ENCODE results near the gene FASTK.

FASTK gene

GRCh38 chr7:151063212-151063561 lies 17.4 kb downstream of the FASTK start:
- FAIRE-seq = no peak

- no peak for FAIRE-seq
Observed at GRCh38 chr7:151062399-151063211, 18.0 kb downstream of the FASTK start.

- no peak for FAIRE-seq
Observed at GRCh38 chr7:151062111-151062398, 18.6 kb downstream of the FASTK start.

- no peak for FAIRE-seq
Observed at GRCh38 chr7:151061213-151062110, 19.1 kb downstream of the FASTK start.

- no peak for FAIRE-seq
Observed at GRCh38 chr7:151060416-151061212, 20.0 kb downstream of the FASTK start.

- no peak for FAIRE-seq
Observed at GRCh38 chr7:151060113-151060415, 20.5 kb downstream of the FASTK start.

- no peak for FAIRE-seq
Observed at GRCh38 chr7:151059367-151060112, 21.1 kb downstream of the FASTK start, which contains the start of gene SLC4A2. Gene SLC4A2 (plus strand): TSS chr7:151059589. CDS start chr7:151061988, 2,399 bp downstream.

- no peak for FAIRE-seq
Observed at GRCh38 chr7:151058781-151059366, 21.7 kb downstream of the FASTK start.

GRCh38 chr7:151057989-151058780 lies 22.4 kb downstream of the FASTK start:
- FAIRE-seq = peak; percentile 99

GRCh38 chr7:151057506-151057988 lies 23.1 kb downstream of the FASTK start, which contains the start of gene CDK5:
Gene CDK5 (minus strand): TSS chr7:151057897. CDS start chr7:151057848, 49 bp downstream.
- FAIRE-seq = no peak

GRCh38 chr7:151056666-151057505 lies 23.7 kb downstream of the FASTK start:
- FAIRE-seq = no peak

GRCh38 chr7:151056283-151056665 lies 24.3 kb downstream of the FASTK start:
- FAIRE-seq = no peak

- FAIRE-seq = no peak
Observed at GRCh38 chr7:151053751-151054150, 26.9 kb downstream of the FASTK start.

- FAIRE-seq = no peak
Observed at GRCh38 chr7:151053096-151053495, 27.5 kb downstream of the FASTK start.

- no peak for FAIRE-seq
Observed at GRCh38 chr7:151051108-151051507, 29.5 kb downstream of the FASTK start.

- FAIRE-seq = no peak
Observed at GRCh38 chr7:151048911-151049463, 31.6 kb downstream of the FASTK start.

GRCh38 chr7:151047976-151048815 lies 32.4 kb downstream of the FASTK start, which contains the start of gene ASIC3:
Gene ASIC3 (plus strand): TSS chr7:151048531. CDS start chr7:151048886, 355 bp downstream.
- no peak for FAIRE-seq
